ENCODE measurements around the gene KCTD20.

Gene KCTD20

GRCh38 chr6:36459501-36459900 is 16.7 kb downstream of the KCTD20 start:
- TF ChIP-seq FOXM1 (IDR thresholded peaks at IDR 0.05; ENCODE audit: borderline replicate concordance, low read depth) (no peak), NFIC (IDR thresholded peaks at IDR 0.05) (no peak), MAX (IDR thresholded peaks at IDR 0.05) (no peak)
- TF ChIP-seq, protein P1, sequence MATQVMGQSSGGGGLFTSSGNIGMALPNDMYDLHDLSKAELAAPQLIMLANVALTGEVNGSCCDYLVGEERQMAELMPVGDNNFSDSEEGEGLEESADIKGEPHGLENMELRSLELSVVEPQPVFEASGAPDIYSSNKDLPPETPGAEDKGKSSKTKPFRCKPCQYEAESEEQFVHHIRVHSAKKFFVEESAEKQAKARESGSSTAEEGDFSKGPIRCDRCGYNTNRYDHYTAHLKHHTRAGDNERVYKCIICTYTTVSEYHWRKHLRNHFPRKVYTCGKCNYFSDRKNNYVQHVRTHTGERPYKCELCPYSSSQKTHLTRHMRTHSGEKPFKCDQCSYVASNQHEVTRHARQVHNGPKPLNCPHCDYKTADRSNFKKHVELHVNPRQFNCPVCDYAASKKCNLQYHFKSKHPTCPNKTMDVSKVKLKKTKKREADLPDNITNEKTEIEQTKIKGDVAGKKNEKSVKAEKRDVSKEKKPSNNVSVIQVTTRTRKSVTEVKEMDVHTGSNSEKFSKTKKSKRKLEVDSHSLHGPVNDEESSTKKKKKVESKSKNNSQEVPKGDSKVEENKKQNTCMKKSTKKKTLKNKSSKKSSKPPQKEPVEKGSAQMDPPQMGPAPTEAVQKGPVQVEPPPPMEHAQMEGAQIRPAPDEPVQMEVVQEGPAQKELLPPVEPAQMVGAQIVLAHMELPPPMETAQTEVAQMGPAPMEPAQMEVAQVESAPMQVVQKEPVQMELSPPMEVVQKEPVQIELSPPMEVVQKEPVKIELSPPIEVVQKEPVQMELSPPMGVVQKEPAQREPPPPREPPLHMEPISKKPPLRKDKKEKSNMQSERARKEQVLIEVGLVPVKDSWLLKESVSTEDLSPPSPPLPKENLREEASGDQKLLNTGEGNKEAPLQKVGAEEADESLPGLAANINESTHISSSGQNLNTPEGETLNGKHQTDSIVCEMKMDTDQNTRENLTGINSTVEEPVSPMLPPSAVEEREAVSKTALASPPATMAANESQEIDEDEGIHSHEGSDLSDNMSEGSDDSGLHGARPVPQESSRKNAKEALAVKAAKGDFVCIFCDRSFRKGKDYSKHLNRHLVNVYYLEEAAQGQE (IDR thresholded peaks at IDR 0.05; ENCODE audit: low read depth) = no peak

DNA sequence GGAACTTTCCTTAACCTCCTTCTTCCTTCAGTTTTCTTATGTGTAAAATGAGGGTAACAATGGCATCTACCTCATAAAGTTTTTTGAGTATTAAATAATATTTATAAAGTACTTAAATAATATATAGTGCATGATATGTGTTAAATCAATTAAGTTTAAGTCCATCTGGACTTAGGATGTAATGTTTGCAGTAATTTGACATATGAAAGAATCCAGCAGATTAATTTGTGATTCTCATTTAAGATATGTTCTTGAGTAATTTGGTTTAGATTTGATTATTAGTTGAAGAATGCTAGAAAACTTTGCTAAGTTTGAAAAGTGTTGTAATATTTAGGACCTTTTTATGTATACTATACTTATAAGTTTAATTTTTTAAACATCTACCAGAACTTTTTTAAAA is 18.1 kb downstream of the KCTD20 start:
- no peak for TF ChIP-seq MAX (IDR thresholded peaks at IDR 0.05)

DNA sequence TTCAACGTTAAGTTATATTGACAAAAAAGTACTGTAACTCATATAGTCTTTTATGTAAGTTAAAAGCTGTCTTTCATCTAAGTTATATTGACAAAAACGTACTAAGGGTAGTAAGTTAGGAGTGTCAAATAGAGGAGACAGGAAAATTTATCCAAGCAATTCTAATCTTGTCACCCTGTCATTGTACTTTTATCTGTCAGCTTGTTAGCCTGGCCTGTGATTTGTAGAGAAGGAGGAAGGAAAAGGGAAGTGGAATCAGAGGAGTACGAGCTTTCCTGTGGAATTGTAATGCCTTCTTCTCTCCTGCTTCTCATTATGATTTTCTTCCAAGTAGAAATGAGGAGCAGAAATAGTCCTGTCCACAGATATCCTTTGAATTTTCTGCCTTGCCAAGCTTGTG is 18.8 kb downstream of the KCTD20 start:
- TF ChIP-seq ZBTB7A (IDR thresholded peaks at IDR 0.05; ENCODE audit: low read depth) = no peak

GRCh38 chr6:36463676-36464075 is 20.9 kb downstream of the KCTD20 start:
- TF ChIP-seq RAD21 (IDR thresholded peaks at IDR 0.05; ENCODE audit: low read depth) = no peak
- no peak for TF ChIP-seq TAF1 (IDR thresholded peaks at IDR 0.05; ENCODE audit: low read depth)
- TF ChIP-seq TEAD4 (IDR thresholded peaks at IDR 0.05) = no peak
- TF ChIP-seq YY1 (IDR thresholded peaks at IDR 0.05; ENCODE audit: low read depth) = no peak
- TF ChIP-seq, protein P2, sequence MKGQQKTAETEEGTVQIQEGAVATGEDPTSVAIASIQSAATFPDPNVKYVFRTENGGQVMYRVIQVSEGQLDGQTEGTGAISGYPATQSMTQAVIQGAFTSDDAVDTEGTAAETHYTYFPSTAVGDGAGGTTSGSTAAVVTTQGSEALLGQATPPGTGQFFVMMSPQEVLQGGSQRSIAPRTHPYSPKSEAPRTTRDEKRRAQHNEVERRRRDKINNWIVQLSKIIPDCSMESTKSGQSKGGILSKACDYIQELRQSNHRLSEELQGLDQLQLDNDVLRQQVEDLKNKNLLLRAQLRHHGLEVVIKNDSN (IDR thresholded peaks at IDR 0.05) = no peak
- TF ChIP-seq MAX (IDR thresholded peaks at IDR 0.05) = no peak

DNA sequence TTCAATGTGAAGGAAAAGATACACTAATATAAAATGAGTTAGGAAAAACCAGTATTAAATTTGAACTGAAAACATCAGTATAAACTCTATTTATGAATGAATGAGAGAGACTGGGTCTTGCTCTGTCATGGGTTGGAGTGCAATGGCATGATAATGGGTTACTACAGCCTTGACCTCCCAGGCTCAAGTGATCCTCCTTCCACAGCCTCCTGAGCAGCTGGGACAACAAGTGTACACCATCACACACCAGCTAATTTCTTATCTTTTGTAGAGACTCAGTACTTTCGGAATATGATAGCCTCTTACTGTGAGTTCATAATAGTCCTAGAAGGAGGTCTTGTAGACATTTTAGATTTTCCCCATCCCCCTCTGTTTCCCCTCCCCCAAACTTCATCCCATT is 21.4 kb downstream of the KCTD20 start:
- TF ChIP-seq CEBPB (IDR thresholded peaks at IDR 0.05) (no peak), TAF1 (IDR thresholded peaks at IDR 0.05; ENCODE audit: low read depth) (no peak), CREB1 (IDR thresholded peaks at IDR 0.05; ENCODE audit: low read depth) (no peak), TEAD4 (IDR thresholded peaks at IDR 0.05) (no peak), FOXM1 (IDR thresholded peaks at IDR 0.05; ENCODE audit: borderline replicate concordance, low read depth) (no peak), NFIC (IDR thresholded peaks at IDR 0.05) (no peak), RAD21 (IDR thresholded peaks at IDR 0.05; ENCODE audit: low read depth) (no peak), MAX (IDR thresholded peaks at IDR 0.05) (no peak), YY1 (IDR thresholded peaks at IDR 0.05; ENCODE audit: low read depth) (no peak), ZBTB7A (IDR thresholded peaks at IDR 0.05; ENCODE audit: low read depth) (no peak), EGR1 (IDR thresholded peaks at IDR 0.05) (no peak), EP300 (IDR thresholded peaks at IDR 0.05; ENCODE audit: borderline replicate concordance) (no peak), TCF12 (IDR thresholded peaks at IDR 0.05; ENCODE audit: low read depth) (no peak)
- TF ChIP-seq, protein P1 (IDR thresholded peaks at IDR 0.05; ENCODE audit: low read depth) = no peak
- TF ChIP-seq, protein P2 (IDR thresholded peaks at IDR 0.05) = no peak

DNA sequence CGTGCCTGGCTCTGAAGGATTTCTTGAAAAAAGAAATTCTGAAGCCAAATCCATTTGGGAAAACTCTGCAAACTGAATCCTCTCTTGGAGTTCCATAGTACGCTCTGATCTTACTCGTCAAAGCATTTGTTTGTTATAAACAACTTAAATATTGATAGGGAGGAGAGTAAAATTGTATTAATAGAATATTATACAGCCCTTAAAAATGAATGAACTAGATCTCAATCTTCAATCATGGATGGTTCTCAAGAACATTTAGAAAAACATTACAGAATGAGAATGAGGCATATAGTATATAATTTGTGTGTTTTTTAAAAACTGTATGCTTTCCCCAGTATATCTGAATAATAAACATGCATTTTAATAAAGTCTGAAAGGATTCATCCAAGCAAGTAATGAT is 24.8 kb downstream of the KCTD20 start:
- TF ChIP-seq TCF12 (IDR thresholded peaks at IDR 0.05; ENCODE audit: low read depth) = no peak
- TF ChIP-seq CREB1 (IDR thresholded peaks at IDR 0.05; ENCODE audit: low read depth) = no peak
- TF ChIP-seq ZBTB7A (IDR thresholded peaks at IDR 0.05; ENCODE audit: low read depth) = no peak
- TF ChIP-seq EP300 (IDR thresholded peaks at IDR 0.05; ENCODE audit: borderline replicate concordance) = no peak
- TF ChIP-seq CEBPB (IDR thresholded peaks at IDR 0.05) = no peak

- TF ChIP-seq ZBTB7A (IDR thresholded peaks at IDR 0.05; ENCODE audit: low read depth) (no peak), NFIC (IDR thresholded peaks at IDR 0.05) (no peak), EGR1 (IDR thresholded peaks at IDR 0.05) (no peak), FOXM1 (IDR thresholded peaks at IDR 0.05; ENCODE audit: borderline replicate concordance, low read depth) (no peak), MAX (IDR thresholded peaks at IDR 0.05) (no peak), TAF1 (IDR thresholded peaks at IDR 0.05; ENCODE audit: low read depth) (no peak), CEBPB (IDR thresholded peaks at IDR 0.05) (no peak), TCF12 (IDR thresholded peaks at IDR 0.05; ENCODE audit: low read depth) (no peak)
- TF ChIP-seq, protein P2 (IDR thresholded peaks at IDR 0.05) = no peak
These were observed 26.4 kb downstream of the KCTD20 start for GRCh38 chr6:36469148-36469661.
